Upper lobe of right lung (tissue), 1 donor: ENCODE measurements around the gene LGMN. TPM values are rescaled to one million over a fixed set of nuclear protein-coding genes. Genes with fewer than 3 reads are reported as not detected.

ENCODE experiments used
- ATAC-seq: fragments of 200-7000 bp; cut with Tn5 transposase; one replicate; pipeline ENCODE4 v1.9.1; 2020; ENCODE audit warnings: mild to moderate bottlenecking, moderate library complexity
- DNase-seq: peaks from one replicate; pipeline ENCODE4 v3.0.0-alpha.2; 2020
- H3K27ac ChIP-seq: fragments of 200-600 bp; one replicate; pipeline ENCODE4 v1.8.0; 2022
- H3K27me3 ChIP-seq: fragments of 200-600 bp; one replicate; pipeline ENCODE4 v1.8.0; 2022; ENCODE audit warnings: mild to moderate bottlenecking
- H3K36me3 ChIP-seq: fragments of 200-600 bp; one replicate; pipeline ENCODE4 v1.8.0; 2022
- H3K4me1 ChIP-seq: fragments of 200-600 bp; one replicate; pipeline ENCODE4 v1.8.0; 2022
- H3K4me3 ChIP-seq: fragments of 200-600 bp; one replicate; pipeline ENCODE4 v1.8.0; 2022; ENCODE audit warnings: mild to moderate bottlenecking
- H3K9me3 ChIP-seq: fragments of 200-600 bp; one replicate; pipeline ENCODE4 v1.8.0; 2022
- CTCF ChIP-seq: fragments of 200-600 bp; IDR thresholded peaks from one replicate; pipeline ENCODE4 v1.8.0; 2022; ENCODE audit warnings: antibody characterized with exemption
- intact Hi-C: fragments of 100-400 bp; cut with DNase I; formaldehyde crosslinking; loops from one replicate; pipeline ENCODE4 v1.11.0; 2022
- total RNA-seq: library from RNA; stranded (reverse); fragmentation: NEBNext Ultra II Directional; extraction: Animal tissue kit (Norgen Biotek cat#: 25700); gene quantifications from one replicate; pipeline ENCODE4 v1.2.1, GENCODE V29; 2021
- donor health status: DM: no; HTN: yes; CAD: no; lungs with severe emphysema.

Gene LGMN
- total RNA-seq, 1 donor from 2014 or later = 140 TPM

GRCh38 chr14:92675421-92675820 is 73.0 kb downstream of the LGMN start:
- no peak overlapping the region for H3K4me3 ChIP-seq
- intact Hi-C loops = no loop called here
- peaks cover 33% of the 10 kb centered on the region for H3K36me3 ChIP-seq
- ATAC-seq = no peak
- H3K27ac ChIP-seq = no peak overlapping the region
- peak; percentile 17 for DNase-seq
- TF ChIP-seq CTCF = no peak
- no peaks in the 10 kb centered on the region for H3K9me3 ChIP-seq
- peaks cover 8% of the 10 kb centered on the region for H3K4me1 ChIP-seq
- no peaks in the 10 kb centered on the region for H3K27me3 ChIP-seq

- Histone ChIP-seq H3K27me3 (no peaks in the 10 kb centered on the region), H3K36me3 (peaks cover 20% of the 10 kb centered on the region), H3K4me3 (no peak overlapping the region), H3K4me1 (peaks cover 14% of the 10 kb centered on the region), H3K27ac (no peak overlapping the region), H3K9me3 (no peaks in the 10 kb centered on the region)
- no peak for TF ChIP-seq CTCF
- peak; percentile 29 for DNase-seq
- no peak for ATAC-seq
- intact Hi-C loops = no loop called here
Measured at GRCh38 chr14:92673601-92674150, 74.8 kb downstream of the LGMN start.

GRCh38 chr14:92670643-92671366 is 77.6 kb downstream of the LGMN start:
- Histone ChIP-seq H3K9me3 (no peaks in the 10 kb centered on the region), H3K4me3 (no peak overlapping the region), H3K36me3 (peaks cover 26% of the 10 kb centered on the region), H3K27me3 (no peaks in the 10 kb centered on the region), H3K4me1 (peaks cover 17% of the 10 kb centered on the region), H3K27ac (no peak overlapping the region)
- intact Hi-C loops = no loop called here
- no peak for TF ChIP-seq CTCF
- DNase-seq (no peak), ATAC-seq (no peak)

- H3K4me3 ChIP-seq = no peak overlapping the region
- intact Hi-C loops = no loop called here
- no peak overlapping the region for H3K27ac ChIP-seq
- DNase-seq (no peak), ATAC-seq (peak; percentile 30)
- no peaks in the 10 kb centered on the region for H3K27me3 ChIP-seq
- H3K4me1 ChIP-seq = peaks cover 17% of the 10 kb centered on the region
- H3K9me3 ChIP-seq = no peaks in the 10 kb centered on the region
- no peak for TF ChIP-seq CTCF
- H3K36me3 ChIP-seq = peaks cover 27% of the 10 kb centered on the region
Measured at GRCh38 chr14:92670160-92670559, 78.3 kb downstream of the LGMN start.

GRCh38 chr14:92668276-92668973 is 80.0 kb downstream of the LGMN start:
- H3K36me3 ChIP-seq = peaks cover 30% of the 10 kb centered on the region
- peaks cover 17% of the 10 kb centered on the region for H3K4me1 ChIP-seq
- intact Hi-C loops = no loop called here
- H3K4me3 ChIP-seq = no peak overlapping the region
- no peak overlapping the region for H3K27ac ChIP-seq
- H3K27me3 ChIP-seq = no peaks in the 10 kb centered on the region
- no peak for TF ChIP-seq CTCF
- DNase-seq (no peak), ATAC-seq (no peak)
- H3K9me3 ChIP-seq = no peaks in the 10 kb centered on the region
